ENCODE results near the gene TSPAN15. TPM values are rescaled to one million over a fixed set of nuclear protein-coding genes. Genes with fewer than 3 reads are reported as not detected.

The TSPAN15 gene
- 1 to 10 TPM; 4.7 to 9.9 TPM for total RNA-seq

GRCh38 chr10:69451209-69451783, at the start of gene TSPAN15:
Gene TSPAN15 (plus strand): TSS chr10:69451465. CDS start chr10:69451595, 130 bp downstream.
- no peaks in the 10 kb centered on the region for H3K36me3 ChIP-seq
- H3K9me3 ChIP-seq, result no peaks in the 10 kb centered on the region
- DNase-seq (ENCODE audit: low spot score), result peak; percentile 26
- ATAC-seq (ENCODE audit: insufficient number of reproducible peaks, low FRiP score, low read depth), result no peak
- peak; percentile 9 for TF ChIP-seq CTCF (IDR thresholded peaks at IDR 0.05)
- H3K4me3 ChIP-seq, result peak within 1 kb of the TSS; percentile 80
- H3K27ac ChIP-seq, result no peak within 1 kb of the TSS
- peaks cover 0 to 10% of the 10 kb centered on the region in 2 donors for H3K4me1 ChIP-seq (ENCODE audit: control insufficient read depth in 1 of 2, low read depth in 2 of 2)
- H3K27me3 ChIP-seq (replicated peaks; ENCODE audit: insufficient read depth), result no peaks in the 10 kb centered on the region

- Histone ChIP-seq H3K4me1 (ENCODE audit: control insufficient read depth in 1 of 2, low read depth in 2 of 2) (peaks cover 10 to 32% of the 10 kb centered on the region in 2 donors), H3K9me3 (no peaks in the 10 kb centered on the region), H3K27me3 (replicated peaks; ENCODE audit: insufficient read depth) (no peaks in the 10 kb centered on the region), H3K4me3 (no peak overlapping the region), H3K27ac (no peak overlapping the region), H3K36me3 (peaks cover 39% of the 10 kb centered on the region)
- ATAC-seq (ENCODE audit: insufficient number of reproducible peaks, low FRiP score, low read depth) (no peak), DNase-seq (ENCODE audit: low spot score) (no peak)
- TF ChIP-seq CTCF (IDR thresholded peaks at IDR 0.05), result no peak
Measured at GRCh38 chr10:69402386-69402785, 48.9 kb upstream of the TSPAN15 start.

GRCh38 chr10:69403066-69403465, 48.2 kb upstream of the TSPAN15 start:
- H3K36me3 ChIP-seq, result peaks cover 34% of the 10 kb centered on the region
- no peak overlapping the region for H3K4me3 ChIP-seq
- no peaks in the 10 kb centered on the region for H3K9me3 ChIP-seq
- H3K4me1 ChIP-seq (ENCODE audit: control insufficient read depth in 1 of 2, low read depth in 2 of 2), result peaks cover 16 to 38% of the 10 kb centered on the region in 2 donors
- no peak for DNase-seq (ENCODE audit: low spot score)
- H3K27ac ChIP-seq, result peak overlapping the region in 1 of 2 donors; percentile 16
- no peaks in the 10 kb centered on the region for H3K27me3 ChIP-seq (replicated peaks; ENCODE audit: insufficient read depth)
- no peak for ATAC-seq (ENCODE audit: insufficient number of reproducible peaks, low FRiP score, low read depth)
- TF ChIP-seq CTCF (IDR thresholded peaks at IDR 0.05), result no peak

- Histone ChIP-seq H3K27me3 (replicated peaks; ENCODE audit: insufficient read depth) (no peaks in the 10 kb centered on the region), H3K4me1 (ENCODE audit: control insufficient read depth in 1 of 2, low read depth in 2 of 2) (peaks cover 18 to 42% of the 10 kb centered on the region in 2 donors), H3K9me3 (no peaks in the 10 kb centered on the region), H3K4me3 (no peak overlapping the region), H3K36me3 (peaks cover 33% of the 10 kb centered on the region), H3K27ac (peak overlapping the region in 1 of 2 donors; percentile 16)
- TF ChIP-seq CTCF (IDR thresholded peaks at IDR 0.05), result no peak
- ATAC-seq (ENCODE audit: insufficient number of reproducible peaks, low FRiP score, low read depth), result no peak
- DNase-seq (ENCODE audit: low spot score), result no peak
Measured at GRCh38 chr10:69403519-69403918, 47.7 kb upstream of the TSPAN15 start.

- ATAC-seq (ENCODE audit: insufficient number of reproducible peaks, low FRiP score, low read depth), result no peak
- no peak for DNase-seq (ENCODE audit: low spot score)
- Histone ChIP-seq H3K9me3 (no peaks in the 10 kb centered on the region), H3K27me3 (replicated peaks; ENCODE audit: insufficient read depth) (no peaks in the 10 kb centered on the region), H3K27ac (peak overlapping the region; percentile 56 to 74), H3K4me1 (ENCODE audit: control insufficient read depth in 1 of 2, low read depth in 2 of 2) (peaks cover 18 to 45% of the 10 kb centered on the region in 2 donors), H3K4me3 (no peak overlapping the region), H3K36me3 (peaks cover 22% of the 10 kb centered on the region)
- no peak for TF ChIP-seq CTCF (IDR thresholded peaks at IDR 0.05)
Measured at GRCh38 chr10:69404786-69405185, 46.5 kb upstream of the TSPAN15 start.
